Measurements from ENCODE around the gene APOC3. TPM values are rescaled to one million over a fixed set of nuclear protein-coding genes. Genes with fewer than 3 reads are reported as not detected.

The APOC3 gene
- not detected in 2 replicates for total RNA-seq (2013; cell fraction: nucleolus; rRNA removed)
- total RNA-seq (2014; rRNA removed) = not detected in 2 replicates
- total RNA-seq (2014; rRNA removed; fragmentation: Illumina TruSeq; extraction: Trizol) = not detected in 2 replicates
- 1.2 and 1.9 TPM in 2 replicates for total RNA-seq (2021)
- not detected for polyA plus RNA-seq (2011; ENCODE audit: low read depth)
- not detected in 2 replicates for polyA plus RNA-seq (2011; rRNA removed)
- polyA plus RNA-seq (2011; cell fraction: cytosol; rRNA removed) = not detected in 2 replicates
- not detected in 2 replicates for polyA plus RNA-seq (2011; cell fraction: nucleus; rRNA removed)
- polyA plus RNA-seq (2012) = not detected in 2 replicates
- not detected in 2 replicates for polyA plus RNA-seq (2014; fragmentation: Illumina TruSeq; extraction: Trizol)
- not detected for polyA plus RNA-seq (2014; fragmentation: Nextera tagmentation; extraction: Ambion mirVana)
- polyA plus RNA-seq (2014; rRNA removed) = not detected in 2 replicates
- polyA plus RNA-seq (2016; fragmentation: Nextera tagmentation; extraction: Ambion mirVana) = not detected
- polyA minus RNA-seq (2011; rRNA and poly(A)+ RNA removed) = not detected in 2 replicates
- not detected in 2 replicates for polyA minus RNA-seq (2011; cell fraction: cytosol; rRNA and poly(A)+ RNA removed)
- not detected in 2 replicates for polyA minus RNA-seq (2011; cell fraction: nucleus; rRNA and poly(A)+ RNA removed)
- Bru-seq, nascent RNA = not detected
- BruChase-seq, experiment 1, labeled RNA remaining after a 6-hour chase = not detected
- not detected for BruChase-seq, experiment 2, labeled RNA remaining after a 2-hour chase
- long read RNA-seq, experiment 1 = 0 reads
- long read RNA-seq, experiment 2 = 0 reads

- BruUV-seq (replicated peaks) = no TSS peak
- Histone ChIP-seq H3K4me2 (ENCODE audit: control insufficient read depth, insufficient read depth) (no peak within 1 kb of the TSS), H3K9ac (ENCODE audit: control insufficient read depth, insufficient read depth, low read length) (no peak within 1 kb of the TSS), H3K9me3 (replicated peaks; ENCODE audit: control insufficient read depth, insufficient read depth, low read length) (no peaks in the 10 kb centered on the region), H3K27ac (ENCODE audit: control insufficient read depth, insufficient read depth) (no peak within 1 kb of the TSS), H3K36me3 (ENCODE audit: control insufficient read depth in 2 of 2, insufficient read depth in 2 of 2, low read length in 1 of 2) (no peaks in the 10 kb centered on the region), H2AFZ (ENCODE audit: control insufficient read depth, low read depth, low read length) (no peak within 1 kb of the TSS), H3K4me3 (no peak within 1 kb of the TSS), H4K20me1 (ENCODE audit: control insufficient read depth, insufficient read depth) (no peaks in the 10 kb centered on the region), H3K4me1 (ENCODE audit: control insufficient read depth, insufficient read depth, low read length) (no peaks in the 10 kb centered on the region), H3K27me3 (replicated peaks in 1 of 2; ENCODE audit: control insufficient read depth in 2 of 2, insufficient read depth in 2 of 2, low read length in 1 of 2) (no peaks in the 10 kb centered on the region), H3K79me2 (ENCODE audit: control insufficient read depth, insufficient read depth, low read length) (no peaks in the 10 kb centered on the region)
- ChIA-PET POLR2A (no interaction called here), CTCF (interaction anchor here (1.1 kb wide), 1 partner anchor 276 kb away, joined by 3 read pairs; no protein-coding TSS in a partner anchor), SMC1A (ENCODE audit: uncharacterized antibody, unreplicated experiment) (no interaction called here), RAD21 (ENCODE audit: unreplicated experiment) (interaction anchor here (0.6 kb wide), 1 partner anchor 30 kb away, joined by 3 read pairs; no protein-coding TSS in a partner anchor)
- 40% methylated on average over 9 of the region's 9 CpGs for WGBS (ENCODE audit: insufficient coverage, insufficient replicate concordance, low lambda C conversion rate, missing lambda C conversion rate)
- ATAC-seq (no peak), DNase-seq (ENCODE audit: low read depth, low spot score) (no peak), FAIRE-seq (no peak)
- intact Hi-C loops (cut with micrococcal nuclease; ENCODE audit: unreplicated experiment) (no loop called here), in situ Hi-C loops (cut with MboI) (no loop called here)
- TF ChIP-seq TBL1XR1 (IDR thresholded peaks at IDR 0.05; ENCODE audit: low read depth, low read length) (no peak), BRCA1 (IDR thresholded peaks at IDR 0.05; ENCODE audit: low read depth, low read length) (no peak), ATF2 (IDR thresholded peaks at IDR 0.05; ENCODE audit: low read length) (no peak), TCF7 (IDR thresholded peaks at IDR 0.05; ENCODE audit: borderline replicate concordance) (no peak), ZNF687 (IDR thresholded peaks at IDR 0.05) (no peak), POU2F2 (IDR thresholded peaks at IDR 0.05; ENCODE audit: borderline replicate concordance, low read depth, low read length) (no peak), NRF1 (conservative IDR thresholded peaks at IDR 0.05; ENCODE audit: low read depth, low read length) (no peak), ZBTB4 (CRISPR knock-in tag; IDR thresholded peaks at IDR 0.05) (no peak), SMARCA5 (IDR thresholded peaks at IDR 0.05) (no peak), NFXL1 (IDR thresholded peaks at IDR 0.05; ENCODE audit: borderline replicate concordance) (no peak), USF1 (IDR thresholded peaks at IDR 0.05; ENCODE audit: borderline replicate concordance, extremely low read length, insufficient read depth, low read depth, low read length) (no peak)
These were observed at the start of gene APOC3 for GRCh38 chr11:116829525-116830183. APOC3 (plus strand) TSS chr11:116829907; CDS start chr11:116830583, 676 bp downstream.
